ENCODE data around the gene GALNT9.

Gene GALNT9

DNA sequence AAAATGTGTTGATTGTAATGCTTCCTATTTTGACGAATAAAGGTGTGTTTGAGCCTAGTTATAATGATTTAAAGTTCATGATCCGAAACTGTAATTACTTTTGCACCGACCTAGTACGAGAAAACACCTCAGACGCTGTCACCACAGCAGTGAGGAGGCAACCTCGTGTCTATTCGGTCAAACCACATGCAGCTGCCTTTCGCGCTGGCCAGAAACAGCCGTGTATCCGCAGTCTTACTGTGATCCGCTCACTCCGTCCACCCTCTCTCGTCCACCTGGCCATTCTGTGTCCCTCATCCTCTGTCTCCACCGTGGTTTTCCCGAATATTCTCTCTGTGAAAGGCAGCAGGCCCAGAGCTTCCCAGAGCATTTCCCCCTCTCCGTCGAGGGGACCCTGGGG lies 118.1 kb downstream of the GALNT9 start:
- TF ChIP-seq, protein P1, sequence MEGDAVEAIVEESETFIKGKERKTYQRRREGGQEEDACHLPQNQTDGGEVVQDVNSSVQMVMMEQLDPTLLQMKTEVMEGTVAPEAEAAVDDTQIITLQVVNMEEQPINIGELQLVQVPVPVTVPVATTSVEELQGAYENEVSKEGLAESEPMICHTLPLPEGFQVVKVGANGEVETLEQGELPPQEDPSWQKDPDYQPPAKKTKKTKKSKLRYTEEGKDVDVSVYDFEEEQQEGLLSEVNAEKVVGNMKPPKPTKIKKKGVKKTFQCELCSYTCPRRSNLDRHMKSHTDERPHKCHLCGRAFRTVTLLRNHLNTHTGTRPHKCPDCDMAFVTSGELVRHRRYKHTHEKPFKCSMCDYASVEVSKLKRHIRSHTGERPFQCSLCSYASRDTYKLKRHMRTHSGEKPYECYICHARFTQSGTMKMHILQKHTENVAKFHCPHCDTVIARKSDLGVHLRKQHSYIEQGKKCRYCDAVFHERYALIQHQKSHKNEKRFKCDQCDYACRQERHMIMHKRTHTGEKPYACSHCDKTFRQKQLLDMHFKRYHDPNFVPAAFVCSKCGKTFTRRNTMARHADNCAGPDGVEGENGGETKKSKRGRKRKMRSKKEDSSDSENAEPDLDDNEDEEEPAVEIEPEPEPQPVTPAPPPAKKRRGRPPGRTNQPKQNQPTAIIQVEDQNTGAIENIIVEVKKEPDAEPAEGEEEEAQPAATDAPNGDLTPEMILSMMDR (conservative IDR thresholded peaks at IDR 0.05; ENCODE audit: control insufficient read depth, insufficient read depth, low read depth, low read length) = no peak
- no peak for DNase-seq (ENCODE audit: low read depth)
- H3K4me3 ChIP-seq (ENCODE audit: control insufficient read depth, low read depth, low read length) = no peak overlapping the region

DNA sequence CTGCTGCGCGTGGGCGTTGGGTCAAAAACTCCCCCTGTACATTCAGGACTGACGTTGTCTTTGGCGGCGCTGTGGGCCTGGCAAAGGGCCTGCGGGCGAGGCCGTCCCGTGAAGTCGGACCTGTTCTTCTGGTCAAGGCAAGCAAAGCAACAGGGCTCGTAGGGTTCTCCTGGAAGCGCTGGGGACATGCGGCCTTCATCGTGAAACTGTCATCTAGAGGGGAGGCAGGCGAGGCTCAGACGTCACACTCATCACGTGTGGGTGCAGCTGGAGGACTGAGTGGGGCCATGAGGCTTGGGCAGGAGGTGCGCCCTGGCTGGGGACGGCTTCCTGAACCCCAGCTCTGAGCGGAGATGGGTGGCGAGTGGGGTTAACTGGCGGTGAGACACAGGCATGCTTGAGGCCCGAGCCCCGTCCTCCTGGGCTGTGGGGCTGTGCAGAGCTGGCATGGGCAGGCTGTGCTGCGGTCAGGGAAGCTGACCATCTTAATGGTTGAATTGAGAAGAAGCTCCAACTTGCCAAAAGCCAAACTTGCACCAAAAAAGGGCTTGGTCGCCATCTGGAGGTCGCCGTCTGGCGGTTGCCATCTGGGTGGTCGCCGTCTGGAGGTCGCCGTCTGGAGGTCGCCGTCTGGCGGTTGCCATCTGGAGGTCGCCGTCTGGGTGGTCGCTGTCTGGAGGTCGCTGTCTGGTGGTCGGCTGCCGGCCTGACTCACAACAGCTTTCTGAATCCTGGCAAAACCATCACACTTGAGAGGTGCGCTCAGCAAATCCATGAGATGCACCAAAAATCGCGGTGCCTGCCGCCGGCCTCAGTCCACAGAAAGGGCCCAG lies 119.0 kb downstream of the GALNT9 start:
- no peak overlapping the region for H3K4me3 ChIP-seq (ENCODE audit: control insufficient read depth, low read depth, low read length)
- DNase-seq (ENCODE audit: low read depth) = no peak
- TF ChIP-seq, protein P1 (conservative IDR thresholded peaks at IDR 0.05; ENCODE audit: control insufficient read depth, insufficient read depth, low read depth, low read length) = no peak

DNA sequence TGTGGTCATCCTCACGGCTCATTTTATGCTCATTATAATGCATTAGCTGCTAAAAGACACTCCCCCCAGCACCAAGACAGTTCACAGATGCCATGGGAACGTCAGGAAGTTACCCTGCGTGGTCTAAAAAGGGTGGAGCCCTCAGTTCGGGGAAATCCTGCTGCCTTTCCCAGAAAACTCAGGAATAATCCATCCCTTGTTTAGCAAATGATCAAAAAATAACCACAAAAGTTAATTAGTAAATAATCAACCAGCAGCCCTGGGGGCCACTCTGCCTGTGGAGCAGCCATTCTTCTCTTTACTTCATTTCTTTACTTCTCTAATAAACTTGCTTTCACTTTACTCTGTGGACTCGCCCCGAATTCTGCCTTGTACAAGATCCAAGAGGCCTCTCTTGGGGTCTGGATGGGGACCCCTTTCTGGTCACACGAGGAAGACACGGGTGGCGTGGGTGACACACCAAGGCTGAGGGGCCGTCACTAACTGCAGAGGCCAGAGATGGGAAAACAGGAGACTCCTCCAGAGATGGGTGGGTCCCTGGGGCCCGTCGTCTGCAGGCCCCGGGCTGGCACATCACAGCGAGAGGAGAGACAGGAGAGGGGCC lies 119.7 kb downstream of the GALNT9 start:
- TF ChIP-seq, protein P1 (conservative IDR thresholded peaks at IDR 0.05; ENCODE audit: control insufficient read depth, insufficient read depth, low read depth, low read length) = no peak
- no peak for DNase-seq (ENCODE audit: low read depth)
- H3K4me3 ChIP-seq (ENCODE audit: control insufficient read depth, low read depth, low read length) = no peak overlapping the region

DNA sequence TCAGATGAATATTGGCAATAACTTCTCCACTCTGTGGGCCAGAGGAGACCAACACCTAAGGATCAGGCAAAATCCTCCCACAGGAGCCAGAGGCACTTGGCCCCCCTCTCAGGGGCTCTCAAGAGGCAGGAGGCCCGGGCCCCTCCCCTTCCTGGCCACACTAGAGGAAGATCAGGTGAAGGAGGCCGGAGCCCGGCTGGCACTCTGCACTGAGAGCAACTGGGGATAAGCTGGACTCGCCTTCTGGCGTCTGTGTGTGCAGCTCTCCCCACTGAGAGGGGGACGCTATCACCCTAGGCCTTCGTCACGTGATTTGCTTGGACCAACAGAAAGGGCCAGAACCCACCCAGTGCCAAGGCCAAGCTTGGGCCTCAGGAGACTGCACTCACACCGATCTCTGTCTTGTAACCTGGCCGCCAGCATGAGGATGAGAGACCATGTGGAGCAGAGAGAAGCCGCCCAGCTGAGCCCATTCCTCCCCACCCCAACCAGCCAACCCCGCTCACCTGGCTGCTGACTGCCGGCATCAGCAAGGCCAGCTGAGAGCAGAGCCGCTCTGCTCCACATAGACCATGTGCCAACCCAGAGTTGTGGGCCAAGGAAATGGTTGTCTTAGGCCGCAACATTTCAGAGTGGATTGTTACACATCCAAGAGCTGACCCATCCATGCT lies 121.1 kb downstream of the GALNT9 start:
- TF ChIP-seq, protein P1 (conservative IDR thresholded peaks at IDR 0.05; ENCODE audit: control insufficient read depth, insufficient read depth, low read depth, low read length) = no peak
- no peak for DNase-seq (ENCODE audit: low read depth)
- H3K4me3 ChIP-seq (ENCODE audit: control insufficient read depth, low read depth, low read length) = no peak overlapping the region

DNA sequence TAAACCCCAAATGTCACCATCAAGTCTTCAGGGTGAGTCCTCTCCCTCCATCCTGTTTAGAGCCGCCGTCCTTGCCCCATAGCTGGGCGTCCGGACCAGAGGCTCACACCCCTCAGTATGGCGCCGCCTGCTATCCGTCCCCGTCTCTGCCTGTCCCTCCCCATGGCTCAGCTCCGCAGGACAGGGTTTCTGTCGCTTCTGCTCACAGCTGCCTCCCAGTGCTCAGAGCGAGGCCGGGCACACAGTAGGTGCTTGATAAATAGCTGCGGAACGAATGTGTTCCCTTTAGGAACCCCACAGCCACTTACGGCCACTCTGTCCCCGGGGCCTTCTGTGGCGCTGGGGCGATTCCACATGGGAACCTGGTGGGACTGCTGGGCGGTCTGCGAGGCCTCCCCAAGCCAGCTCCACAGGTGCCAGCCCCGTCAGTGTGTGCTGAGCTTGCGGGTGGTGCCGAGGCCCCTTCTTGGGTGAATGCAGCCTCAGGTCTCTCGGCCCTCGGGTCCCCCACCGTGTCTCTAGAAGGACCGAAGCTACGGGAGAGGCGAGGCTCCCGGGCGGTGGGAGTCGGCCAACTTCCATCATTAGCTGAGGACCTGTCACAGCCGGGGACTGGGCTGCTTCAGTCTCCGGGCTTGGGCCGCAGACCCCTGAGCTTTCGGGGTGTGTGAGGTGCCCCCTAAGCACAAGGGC lies 122.2 kb downstream of the GALNT9 start:
- H3K4me3 ChIP-seq (ENCODE audit: control insufficient read depth, low read depth, low read length) = no peak overlapping the region
- DNase-seq (ENCODE audit: low read depth) = no peak
- TF ChIP-seq, protein P1 (conservative IDR thresholded peaks at IDR 0.05; ENCODE audit: control insufficient read depth, insufficient read depth, low read depth, low read length) = no peak

DNA sequence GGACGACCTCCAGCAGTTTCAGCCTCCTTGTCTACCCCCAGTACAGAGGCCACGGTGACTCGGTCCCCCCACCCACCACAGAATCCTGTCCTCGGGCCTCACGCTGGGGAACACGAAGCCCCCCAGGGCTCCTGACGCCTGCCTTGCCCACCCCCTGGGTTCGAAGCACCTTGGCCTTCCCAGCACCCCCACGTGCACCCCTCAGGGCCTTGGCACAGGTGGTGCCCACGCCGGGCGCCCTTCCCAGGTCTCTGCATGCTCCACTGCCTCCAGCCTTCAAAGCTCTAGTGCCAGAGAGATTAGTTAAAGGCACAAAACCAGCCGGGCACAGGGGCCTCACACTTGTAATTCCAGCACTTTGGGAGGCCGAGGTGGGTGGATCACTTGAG lies 123.3 kb downstream of the GALNT9 start:
- H3K4me3 ChIP-seq (ENCODE audit: control insufficient read depth, low read depth, low read length) = no peak overlapping the region
- TF ChIP-seq, protein P1 (conservative IDR thresholded peaks at IDR 0.05; ENCODE audit: control insufficient read depth, insufficient read depth, low read depth, low read length) = no peak

More for the DNA sequence above, 123.3 kb downstream of the GALNT9 start:
- DNase-seq (ENCODE audit: low read depth) = no peak

All from fibroblast of mammary gland (primary cell).